SK-N-SH (cell line): ENCODE data around the gene AHCYL2. TPM values are rescaled to one million over a fixed set of nuclear protein-coding genes. Genes with fewer than 3 reads are reported as not detected.

ENCODE experiments used
- CTCF ChIA-PET: fragments of 300-600, 350-600 bp; formaldehyde crosslinking; extraction: SDS; loops from one replicate; lab custom pipeline; 2021; lab: Yijun Ruan, JAX
- POLR2A ChIA-PET: fragments of 350-600 bp; sonication (Branson Sonifier 250); formaldehyde crosslinking; extraction: SDS; loops from one replicate; lab custom pipeline; 2020; ENCODE audit warnings: antibody characterized with exemption, inconsistent platforms; lab: Yijun Ruan, JAX
- DNase-seq: peaks from one replicate; pipeline ENCODE4 v3.0.0; 2012
- H2AFZ ChIP-seq: fragments of 200-600 bp; sonication (generic); 2 replicates; pipeline ENCODE4 v1.8.1; 2016; ENCODE audit warnings: antibody characterized with exemption, mild to moderate bottlenecking, low read depth
- H3F3A ChIP-seq: fragments of 200-600 bp; sonication (generic); replicated peaks from 2 replicates; pipeline ENCODE3; 2016; ENCODE audit warnings: antibody characterized with exemption, mild to moderate bottlenecking; ENCODE audit not compliant: insufficient read depth
- H3K27ac ChIP-seq, 2 experiments: fragments of 200-500 bp in 1 of 2; fragments of 200-600 bp in 1 of 2; sonication (Bioruptor generic) in 1 of 2; sonication (generic), shearing (Covaris generic) in 1 of 2; 2 replicates each; pipeline versions ENCODE4 v1.5.1 to v1.6.1; 2014 to 2016; ENCODE audit warnings: low read depth in 2 of 2, inconsistent platforms in 1 of 2, low read length in 1 of 2, mild to moderate bottlenecking in 1 of 2, mixed read lengths in 1 of 2
- H3K27me3 ChIP-seq: fragments of 200-600 bp; sonication (generic), shearing (Covaris generic); 2 replicates; pipeline ENCODE4 v1.6.1; 2016; ENCODE audit warnings: mixed run types; ENCODE audit not compliant: insufficient read depth
- H3K36me3 ChIP-seq, 2 experiments: fragments of 200-500 bp in 1 of 2; fragments of 200-600 bp in 1 of 2; sonication (Bioruptor generic) in 1 of 2; sonication (generic) in 1 of 2; replicated peaks in 1 of 2; 2 replicates each; pipeline versions ENCODE3 to v1.5.1; 2014 to 2016; ENCODE audit warnings: low read length in 1 of 2, mild to moderate bottlenecking in 1 of 2; ENCODE audit not compliant: insufficient read depth in 2 of 2, control insufficient read depth in 1 of 2
- H3K4me1 ChIP-seq, 2 experiments: fragments of 200-500 bp in 1 of 2; fragments of 200-600 bp in 1 of 2; sonication (Bioruptor generic) in 1 of 2; sonication (generic), shearing (Covaris generic) in 1 of 2; 2 replicates each; pipeline versions ENCODE4 v1.5.1 to v1.6.1; 2014 to 2016; ENCODE audit warnings: low read depth in 1 of 2, low read length in 1 of 2, mixed run types in 1 of 2; ENCODE audit not compliant: insufficient read depth in 2 of 2, control insufficient read depth in 1 of 2
- H3K4me2 ChIP-seq: fragments of 200-600 bp; sonication (generic), shearing (Covaris generic); 2 replicates; pipeline ENCODE4 v1.6.1; 2017; ENCODE audit warnings: mixed run types
- H3K4me3 ChIP-seq, 2 experiments: fragments of 200-500 bp in 1 of 2; fragments of 200-600 bp in 1 of 2; sonication (Bioruptor generic) in 1 of 2; sonication (generic), shearing (Covaris generic) in 1 of 2; 2 replicates each; pipeline versions ENCODE4 v1.5.1 to v1.8.1; 2014 to 2016; ENCODE audit warnings: low read depth in 2 of 2, inconsistent platforms in 1 of 2, low read length in 1 of 2, mild to moderate bottlenecking in 1 of 2, mixed read lengths in 1 of 2, moderate library complexity in 1 of 2
- H3K79me2 ChIP-seq: fragments of 200-600 bp; sonication (generic); 2 replicates; pipeline ENCODE4 v1.8.1; 2017; ENCODE audit warnings: mild to moderate bottlenecking; ENCODE audit not compliant: insufficient read depth
- H3K9ac ChIP-seq: fragments of 200-600 bp; sonication (generic); 2 replicates; pipeline ENCODE4 v1.6.1; 2017; ENCODE audit warnings: mixed run types
- H3K9me2 ChIP-seq: fragments of 200-600 bp; sonication (generic); 2 replicates; pipeline ENCODE4 v1.6.1; 2017; ENCODE audit warnings: mixed run types
- H3K9me3 ChIP-seq: fragments of 200-600 bp; sonication (generic); 2 replicates; pipeline ENCODE4 v1.6.1; 2017; ENCODE audit warnings: mixed run types, mild to moderate bottlenecking, moderate library complexity
- H4K20me1 ChIP-seq: fragments of 200-600 bp; sonication (generic); 2 replicates; pipeline ENCODE4 v1.6.1; 2017; ENCODE audit warnings: mild to moderate bottlenecking, mixed run types; ENCODE audit not compliant: insufficient read depth
- ELF1 ChIP-seq: IDR thresholded peaks from 2 replicates; pipeline ENCODE4 v1.4.0; 2012
- EP300 ChIP-seq, 2 experiments: IDR thresholded peaks; 2 replicates each; pipeline versions ENCODE4 v1.4.0 to v1.6.1; 2012; ENCODE audit warnings: borderline replicate concordance in 1 of 2, low read depth in 1 of 2, low read length in 1 of 2
- EZH2phosphoT487 ChIP-seq: fragments of 200-600 bp; sonication (generic); IDR thresholded peaks from 2 replicates; pipeline ENCODE4 v1.6.1; 2017; ENCODE audit warnings: low read depth, mixed run types, mild to moderate bottlenecking, antibody characterized with exemption, moderate library complexity, borderline replicate concordance
- FOXJ3 ChIP-seq: sonication (generic); formaldehyde crosslinking; IDR thresholded peaks from 2 replicates; pipeline ENCODE4 v1.5.1; 2020; ENCODE audit warnings: mild to moderate bottlenecking, missing genetic modification reagents
- GABPA ChIP-seq: IDR thresholded peaks from 2 replicates; pipeline ENCODE4 v1.4.0; 2012; ENCODE audit warnings: low read depth, mild to moderate bottlenecking
- GATA2 ChIP-seq: sonication (generic); formaldehyde crosslinking; IDR thresholded peaks from 2 replicates; pipeline ENCODE4 v1.5.0; 2020; ENCODE audit warnings: mild to moderate bottlenecking, missing genetic modification reagents
- JUND ChIP-seq: IDR thresholded peaks from 2 replicates; pipeline ENCODE4 v1.4.0; 2012
- NFIC ChIP-seq: IDR thresholded peaks from 2 replicates; pipeline ENCODE4 v1.4.0; 2012; ENCODE audit warnings: borderline replicate concordance
- NRF1 ChIP-seq: IDR thresholded peaks from 2 replicates; pipeline ENCODE4 v1.6.1; 2012; ENCODE audit warnings: low read depth, mild to moderate bottlenecking, low read length
- RAD21 ChIP-seq: IDR thresholded peaks from 2 replicates; pipeline ENCODE4 v1.6.1; 2012; ENCODE audit warnings: mild to moderate bottlenecking, low read length
- RCOR1 ChIP-seq: fragments of 150-350 bp; IDR thresholded peaks from 2 replicates; pipeline ENCODE4 v1.6.1; 2017; ENCODE audit warnings: antibody characterized with exemption, low read length
- RFX5 ChIP-seq: IDR thresholded peaks from 2 replicates; pipeline ENCODE4 v1.6.1; 2012; ENCODE audit warnings: mild to moderate bottlenecking, improper control_type of control experiment, low read length
- RXRA ChIP-seq: IDR thresholded peaks from 2 replicates; pipeline ENCODE4 v1.4.0; 2012; ENCODE audit warnings: low read depth, mild to moderate bottlenecking, borderline replicate concordance
- SIN3A ChIP-seq: IDR thresholded peaks from 2 replicates; pipeline ENCODE4 v1.6.1; 2012; ENCODE audit warnings: low read depth, mild to moderate bottlenecking, low read length, moderate library complexity, borderline replicate concordance
- SMC3 ChIP-seq: IDR thresholded peaks from 2 replicates; pipeline ENCODE4 v1.6.1; 2012; ENCODE audit warnings: low read depth, low read length, improper control_type of control experiment
- TCF12 ChIP-seq: IDR thresholded peaks from 2 replicates; pipeline ENCODE4 v1.4.0; 2012
- WGBS: methylation state at CpG from one replicate; pipeline ENCODE4 v1.1.6; 2017; ENCODE audit warnings: low lambda C conversion rate; 5-methylcytosine and 5-hydroxymethylcytosine counted together
- polyA plus RNA-seq, 3 experiments: library from polyadenylated mRNA; depleted of rRNA; stranded (reverse); fragments of >200 nt; gene quantifications; 2 replicates each; pipeline ENCODE4 v1.2.3, GENCODE V29; 2012
- TF ChIP-seq, protein P1 (sequence below): IDR thresholded peaks from 2 replicates; pipeline ENCODE4 v1.4.0; 2012; ENCODE audit warnings: low read depth
- TF ChIP-seq, protein P2 (sequence below): IDR thresholded peaks from 2 replicates; pipeline ENCODE4 v1.6.1; 2012; ENCODE audit warnings: mild to moderate bottlenecking, low read depth, low read length, moderate library complexity
- TF ChIP-seq, protein P3 (sequence below): fragments of 150-350 bp; IDR thresholded peaks from 2 replicates; pipeline ENCODE4 v1.6.1; 2017; ENCODE audit warnings: antibody characterized with exemption, low read length, low read depth, borderline replicate concordance
- TF ChIP-seq, protein P4 (sequence below): IDR thresholded peaks from 2 replicates; pipeline ENCODE4 v1.4.0; 2012; ENCODE audit warnings: low read depth, borderline replicate concordance

AHCYL2 gene
- polyA plus RNA-seq, 1 of the 3 experiments (the other 2 are of a cell fraction): 20.4 TPM

DNA sequence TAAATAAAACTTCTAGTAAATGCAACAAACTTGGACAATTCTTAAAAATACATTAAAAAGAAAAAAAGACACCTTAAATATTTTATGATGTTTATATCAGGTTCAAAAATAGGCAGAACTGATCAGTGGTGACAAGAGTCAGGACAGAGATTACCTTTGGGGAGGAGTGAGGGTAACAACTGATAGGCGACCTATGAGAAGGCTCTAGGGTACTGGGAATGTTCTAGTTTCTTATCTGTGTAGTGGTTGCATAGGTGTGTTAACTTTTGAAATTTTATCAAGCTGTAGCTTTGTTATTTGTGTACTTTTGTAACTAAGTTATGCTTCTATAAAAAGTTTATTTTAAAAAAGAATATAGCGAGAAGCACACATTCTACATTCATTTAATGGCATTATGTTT is 134.3 kb downstream of the AHCYL2 start (continued):
- TF ChIP-seq RCOR1: no peak
- TF ChIP-seq GATA2 (CRISPR knock-in tag): no peak
- TF ChIP-seq GABPA: no peak
- TF ChIP-seq, protein P1, sequence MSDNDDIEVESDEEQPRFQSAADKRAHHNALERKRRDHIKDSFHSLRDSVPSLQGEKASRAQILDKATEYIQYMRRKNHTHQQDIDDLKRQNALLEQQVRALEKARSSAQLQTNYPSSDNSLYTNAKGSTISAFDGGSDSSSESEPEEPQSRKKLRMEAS: no peak
- TF ChIP-seq, protein P2, sequence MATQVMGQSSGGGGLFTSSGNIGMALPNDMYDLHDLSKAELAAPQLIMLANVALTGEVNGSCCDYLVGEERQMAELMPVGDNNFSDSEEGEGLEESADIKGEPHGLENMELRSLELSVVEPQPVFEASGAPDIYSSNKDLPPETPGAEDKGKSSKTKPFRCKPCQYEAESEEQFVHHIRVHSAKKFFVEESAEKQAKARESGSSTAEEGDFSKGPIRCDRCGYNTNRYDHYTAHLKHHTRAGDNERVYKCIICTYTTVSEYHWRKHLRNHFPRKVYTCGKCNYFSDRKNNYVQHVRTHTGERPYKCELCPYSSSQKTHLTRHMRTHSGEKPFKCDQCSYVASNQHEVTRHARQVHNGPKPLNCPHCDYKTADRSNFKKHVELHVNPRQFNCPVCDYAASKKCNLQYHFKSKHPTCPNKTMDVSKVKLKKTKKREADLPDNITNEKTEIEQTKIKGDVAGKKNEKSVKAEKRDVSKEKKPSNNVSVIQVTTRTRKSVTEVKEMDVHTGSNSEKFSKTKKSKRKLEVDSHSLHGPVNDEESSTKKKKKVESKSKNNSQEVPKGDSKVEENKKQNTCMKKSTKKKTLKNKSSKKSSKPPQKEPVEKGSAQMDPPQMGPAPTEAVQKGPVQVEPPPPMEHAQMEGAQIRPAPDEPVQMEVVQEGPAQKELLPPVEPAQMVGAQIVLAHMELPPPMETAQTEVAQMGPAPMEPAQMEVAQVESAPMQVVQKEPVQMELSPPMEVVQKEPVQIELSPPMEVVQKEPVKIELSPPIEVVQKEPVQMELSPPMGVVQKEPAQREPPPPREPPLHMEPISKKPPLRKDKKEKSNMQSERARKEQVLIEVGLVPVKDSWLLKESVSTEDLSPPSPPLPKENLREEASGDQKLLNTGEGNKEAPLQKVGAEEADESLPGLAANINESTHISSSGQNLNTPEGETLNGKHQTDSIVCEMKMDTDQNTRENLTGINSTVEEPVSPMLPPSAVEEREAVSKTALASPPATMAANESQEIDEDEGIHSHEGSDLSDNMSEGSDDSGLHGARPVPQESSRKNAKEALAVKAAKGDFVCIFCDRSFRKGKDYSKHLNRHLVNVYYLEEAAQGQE: no peak
- TF ChIP-seq, protein P3, sequence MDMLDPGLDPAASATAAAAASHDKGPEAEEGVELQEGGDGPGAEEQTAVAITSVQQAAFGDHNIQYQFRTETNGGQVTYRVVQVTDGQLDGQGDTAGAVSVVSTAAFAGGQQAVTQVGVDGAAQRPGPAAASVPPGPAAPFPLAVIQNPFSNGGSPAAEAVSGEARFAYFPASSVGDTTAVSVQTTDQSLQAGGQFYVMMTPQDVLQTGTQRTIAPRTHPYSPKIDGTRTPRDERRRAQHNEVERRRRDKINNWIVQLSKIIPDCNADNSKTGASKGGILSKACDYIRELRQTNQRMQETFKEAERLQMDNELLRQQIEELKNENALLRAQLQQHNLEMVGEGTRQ: no peak
- no peak for TF ChIP-seq JUND
- TF ChIP-seq SIN3A: no peak
- no peak for TF ChIP-seq RAD21
- no peak for TF ChIP-seq RXRA
- no peak for TF ChIP-seq NRF1

DNA sequence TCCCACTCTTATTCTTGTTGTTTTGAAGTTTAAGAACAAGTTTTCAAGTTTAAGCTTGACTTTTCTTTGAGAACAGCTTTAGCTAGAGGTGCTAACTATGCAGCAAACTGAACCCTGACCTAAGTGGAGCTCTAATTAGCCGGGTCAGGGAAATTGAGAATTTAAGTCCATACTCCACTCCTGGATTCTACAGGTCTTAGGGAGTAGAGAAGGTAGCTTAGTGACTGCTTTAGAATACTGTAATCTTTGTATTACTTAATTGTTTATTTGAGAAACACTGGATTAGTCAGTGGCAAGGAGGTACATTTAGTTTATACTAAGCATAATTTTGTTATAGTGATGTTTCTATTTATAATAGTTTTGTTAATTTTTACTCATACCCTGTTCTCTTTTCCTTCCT is 134.8 kb downstream of the AHCYL2 start:
- H4K20me1 ChIP-seq: no peaks in the 10 kb centered on the region
- no peaks in the 10 kb centered on the region for H3K79me2 ChIP-seq
- no peak overlapping the region for H3K4me3 ChIP-seq
- H3K9me2 ChIP-seq: no peaks in the 10 kb centered on the region
- no peak for TF ChIP-seq ELF1
- no peak for TF ChIP-seq RFX5
- no peak for TF ChIP-seq TCF12
- TF ChIP-seq NFIC: no peak
- no peak for TF ChIP-seq EP300 (IDR thresholded peaks at IDR 0.05; ENCODE audit: borderline replicate concordance in 1 of 2, low read depth in 1 of 2, low read length in 1 of 2)
- TF ChIP-seq FOXJ3 (CRISPR knock-in tag): no peak
- TF ChIP-seq RAD21: no peak
- no peak for TF ChIP-seq RXRA
- no peak for TF ChIP-seq GATA2 (CRISPR knock-in tag)
- TF ChIP-seq, protein P4, sequence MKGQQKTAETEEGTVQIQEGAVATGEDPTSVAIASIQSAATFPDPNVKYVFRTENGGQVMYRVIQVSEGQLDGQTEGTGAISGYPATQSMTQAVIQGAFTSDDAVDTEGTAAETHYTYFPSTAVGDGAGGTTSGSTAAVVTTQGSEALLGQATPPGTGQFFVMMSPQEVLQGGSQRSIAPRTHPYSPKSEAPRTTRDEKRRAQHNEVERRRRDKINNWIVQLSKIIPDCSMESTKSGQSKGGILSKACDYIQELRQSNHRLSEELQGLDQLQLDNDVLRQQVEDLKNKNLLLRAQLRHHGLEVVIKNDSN: no peak
- no peak for TF ChIP-seq SMC3
- no peak for TF ChIP-seq EZH2phosphoT487
- no peaks in the 10 kb centered on the region for H3K27me3 ChIP-seq
- no peaks in the 10 kb centered on the region for H3F3A ChIP-seq
- no peak overlapping the region for H2AFZ ChIP-seq
- ChIA-PET CTCF (interaction anchor here (0.6 to 12.3 kb wide), 14 partner anchors 9 to 466 kb away, joined by 3 to 105 read pairs (median 4); no protein-coding TSS in a partner anchor), POLR2A (no interaction called here)
- H3K9me3 ChIP-seq: no peaks in the 10 kb centered on the region
- no peaks in the 10 kb centered on the region for H3K4me1 ChIP-seq
- no peak for DNase-seq
- 85% methylated on average over 1 of the region's 1 CpG for WGBS
- no peak overlapping the region for H3K9ac ChIP-seq
- H3K36me3 ChIP-seq: no peaks in the 10 kb centered on the region
- no peak overlapping the region for H3K27ac ChIP-seq
- no peak overlapping the region for H3K4me2 ChIP-seq
